Fibroblast of mammary gland (primary cell): ENCODE measurements around the gene SSC5D.
A peak's percentile ranks its signal among the peaks of the same experiment; 100 is the strongest.

Source experiments
- DNase-seq: peaks from one replicate; pipeline ENCODE4 v3.0.0-alpha.2; 2010; ENCODE audit warnings: low read depth
- H3K4me3 ChIP-seq: 2 replicates; pipeline ENCODE4 v1.5.1; 2011; ENCODE audit warnings: low read depth, mild to moderate bottlenecking, low read length, moderate library complexity; ENCODE audit not compliant: control insufficient read depth
- TF ChIP-seq, protein P1 (sequence below): conservative IDR thresholded peaks from 2 replicates; pipeline ENCODE4 v1.5.1; 2011; ENCODE audit warnings: low read depth, low read length, inconsistent platforms; ENCODE audit not compliant: control insufficient read depth, insufficient read depth

SSC5D gene

GRCh38 chr19:55489711-55490477, 1.7 kb downstream of the SSC5D start:
- TF ChIP-seq, protein P1, sequence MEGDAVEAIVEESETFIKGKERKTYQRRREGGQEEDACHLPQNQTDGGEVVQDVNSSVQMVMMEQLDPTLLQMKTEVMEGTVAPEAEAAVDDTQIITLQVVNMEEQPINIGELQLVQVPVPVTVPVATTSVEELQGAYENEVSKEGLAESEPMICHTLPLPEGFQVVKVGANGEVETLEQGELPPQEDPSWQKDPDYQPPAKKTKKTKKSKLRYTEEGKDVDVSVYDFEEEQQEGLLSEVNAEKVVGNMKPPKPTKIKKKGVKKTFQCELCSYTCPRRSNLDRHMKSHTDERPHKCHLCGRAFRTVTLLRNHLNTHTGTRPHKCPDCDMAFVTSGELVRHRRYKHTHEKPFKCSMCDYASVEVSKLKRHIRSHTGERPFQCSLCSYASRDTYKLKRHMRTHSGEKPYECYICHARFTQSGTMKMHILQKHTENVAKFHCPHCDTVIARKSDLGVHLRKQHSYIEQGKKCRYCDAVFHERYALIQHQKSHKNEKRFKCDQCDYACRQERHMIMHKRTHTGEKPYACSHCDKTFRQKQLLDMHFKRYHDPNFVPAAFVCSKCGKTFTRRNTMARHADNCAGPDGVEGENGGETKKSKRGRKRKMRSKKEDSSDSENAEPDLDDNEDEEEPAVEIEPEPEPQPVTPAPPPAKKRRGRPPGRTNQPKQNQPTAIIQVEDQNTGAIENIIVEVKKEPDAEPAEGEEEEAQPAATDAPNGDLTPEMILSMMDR, result no peak
- no peak overlapping the region for H3K4me3 ChIP-seq
- DNase-seq, result no peak

DNA sequence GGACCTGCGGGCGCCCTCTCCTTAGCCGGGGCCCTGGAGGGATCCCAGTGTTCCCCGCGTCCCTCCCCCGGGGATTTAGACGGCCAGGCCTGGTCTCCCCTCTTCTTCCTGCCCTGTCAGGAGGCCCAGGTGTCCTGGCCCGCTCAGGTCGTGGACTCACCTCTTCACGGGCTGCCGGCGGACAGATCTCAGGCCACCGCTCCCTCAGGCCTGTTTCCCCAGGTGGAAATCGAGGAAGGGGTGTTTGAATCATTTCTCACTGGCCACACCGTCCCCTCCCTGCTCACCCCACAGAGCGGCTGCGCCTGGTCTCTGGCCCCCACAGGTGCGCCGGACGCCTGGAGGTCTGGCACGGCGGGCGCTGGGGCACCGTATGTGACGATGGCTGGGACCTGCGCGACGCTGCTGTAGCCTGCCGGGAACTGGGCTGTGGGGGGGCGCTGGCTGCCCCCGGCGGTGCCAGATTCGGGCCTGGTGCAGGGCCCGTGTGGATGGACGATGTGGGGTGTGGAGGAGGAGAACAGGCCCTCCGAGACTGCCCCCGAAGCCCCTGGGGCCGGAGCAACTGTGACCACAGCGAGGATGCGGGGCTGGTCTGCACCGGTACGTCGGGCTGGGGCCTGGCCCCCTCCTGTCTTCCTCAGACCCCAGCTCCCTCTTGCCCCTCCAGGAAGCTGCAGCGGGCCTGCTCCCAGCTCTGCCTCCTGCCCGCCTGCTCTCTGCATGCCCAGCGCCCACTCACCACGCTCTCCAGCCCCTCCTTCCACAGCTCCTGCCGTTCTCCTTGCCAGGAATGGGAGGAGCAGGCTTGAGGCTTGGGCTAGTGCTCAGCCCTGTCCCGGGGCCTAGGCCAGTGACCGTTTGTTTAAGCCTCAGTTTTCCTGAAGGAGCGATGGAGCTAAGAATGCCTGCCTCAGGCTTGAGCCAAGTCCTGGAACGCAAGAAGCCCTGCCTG, 2.5 kb downstream of the SSC5D start:
- TF ChIP-seq, protein P1, result no peak
- DNase-seq, result peak; percentile 58
- no peak overlapping the region for H3K4me3 ChIP-seq

DNA sequence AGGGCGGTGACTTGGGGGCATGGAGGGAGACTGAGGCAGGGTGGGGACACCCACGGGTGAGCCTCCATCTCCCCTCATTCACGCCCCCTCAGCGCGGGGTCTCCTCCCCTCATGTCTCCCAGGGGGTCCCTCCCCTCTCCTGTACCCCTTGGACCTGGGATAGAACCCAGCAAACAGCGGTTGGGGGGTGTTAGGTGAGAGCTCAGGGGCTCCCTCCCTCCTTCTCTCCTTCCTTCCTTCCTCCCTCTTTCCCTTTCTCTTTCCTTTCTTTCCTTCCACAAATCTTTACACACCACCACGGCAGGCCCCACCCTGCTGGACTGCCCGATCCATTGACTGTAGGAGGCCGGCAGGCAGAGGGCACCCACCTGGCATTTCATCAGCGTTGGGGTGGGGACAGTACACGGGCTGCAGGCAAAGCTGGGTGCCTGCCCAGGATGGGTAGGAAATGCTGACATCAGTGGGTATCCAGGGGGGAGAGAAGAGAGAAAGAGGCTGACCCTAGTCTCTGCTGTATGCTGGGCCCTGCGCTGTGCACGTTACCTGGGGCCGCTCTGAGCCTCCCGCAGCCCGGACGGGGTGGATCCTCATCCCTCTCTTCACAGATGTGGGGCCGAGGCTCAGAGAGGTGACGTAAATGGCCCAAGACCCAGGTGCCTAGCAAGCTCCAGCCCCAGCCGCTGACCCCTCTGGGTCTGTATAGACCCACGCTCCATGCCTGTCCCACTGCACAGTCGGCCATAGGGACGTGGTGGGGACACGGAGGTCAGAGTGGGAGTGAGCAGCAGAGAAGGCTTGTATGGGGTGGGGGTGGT, 3.5 kb downstream of the SSC5D start:
- DNase-seq, result peak; percentile 33
- H3K4me3 ChIP-seq, result no peak overlapping the region
- TF ChIP-seq, protein P1, result no peak

GRCh38 chr19:55492362-55492944, 4.2 kb downstream of the SSC5D start:
- TF ChIP-seq, protein P1, result no peak
- H3K4me3 ChIP-seq, result no peak overlapping the region
- DNase-seq, result no peak

GRCh38 chr19:55493052-55493644, 4.9 kb downstream of the SSC5D start:
- peak overlapping the region; percentile 52 for H3K4me3 ChIP-seq
- peak; percentile 61 for DNase-seq
- TF ChIP-seq, protein P1, result no peak
